Amygdala (tissue), 56 donors: Measurements from ENCODE around the gene SH3GL3.

ENCODE experiments used
- DNase-seq, 56 donors: peaks; one replicate each; lab custom pipeline; 2025; lab: John Stamatoyannopoulos, UW

Gene SH3GL3

GRCh38 chr15:83657549-83657948, 210.4 kb downstream of the SH3GL3 start:
- DNase-seq: no peak

DNA sequence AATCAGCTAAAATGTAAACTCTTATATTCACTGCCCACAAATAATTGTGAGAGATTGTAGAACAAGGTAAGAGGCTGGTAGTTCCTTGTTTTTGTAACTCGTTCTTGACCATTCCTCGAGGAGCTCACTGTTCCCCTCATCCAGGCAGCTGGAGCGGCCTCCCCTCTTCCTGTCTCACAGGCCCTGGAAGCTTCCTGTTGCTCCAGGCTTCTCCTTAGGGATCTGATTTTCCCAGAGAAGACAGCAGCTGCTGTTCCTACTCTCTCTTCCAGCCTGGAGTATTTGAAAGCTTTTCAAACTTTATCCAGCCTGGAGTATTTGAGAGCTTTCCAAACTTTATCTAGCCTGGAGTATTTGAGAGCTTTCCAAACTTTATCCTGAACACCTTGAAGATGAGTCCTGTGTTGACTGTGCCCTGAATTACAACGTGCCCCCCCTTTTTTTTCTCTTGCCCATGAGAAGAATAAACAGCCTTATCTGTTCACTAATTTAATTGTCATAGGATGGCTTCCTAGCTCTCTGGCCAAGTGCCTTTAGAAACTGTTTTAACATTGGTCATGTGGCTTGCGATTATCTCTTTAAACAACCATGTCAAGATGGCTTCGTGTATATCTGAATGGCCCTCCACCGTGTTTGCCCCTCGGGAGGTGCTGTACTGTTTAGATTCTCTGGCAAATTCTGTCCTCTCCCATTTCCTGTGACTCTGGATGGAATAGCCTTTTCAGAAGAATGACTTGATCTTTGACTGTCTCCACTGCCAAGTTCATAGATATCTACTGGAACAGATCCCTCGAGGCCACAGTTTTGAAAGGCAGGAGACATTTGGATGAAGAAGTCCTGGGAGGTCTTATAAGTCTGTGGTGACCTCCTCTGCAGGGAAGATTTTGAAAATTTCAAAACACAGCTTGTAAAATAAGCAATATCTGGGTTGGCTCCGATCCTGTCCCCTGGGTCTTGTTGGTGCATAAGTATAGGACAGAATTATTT, 211.6 kb downstream of the SH3GL3 start:
- no peak for DNase-seq

DNA sequence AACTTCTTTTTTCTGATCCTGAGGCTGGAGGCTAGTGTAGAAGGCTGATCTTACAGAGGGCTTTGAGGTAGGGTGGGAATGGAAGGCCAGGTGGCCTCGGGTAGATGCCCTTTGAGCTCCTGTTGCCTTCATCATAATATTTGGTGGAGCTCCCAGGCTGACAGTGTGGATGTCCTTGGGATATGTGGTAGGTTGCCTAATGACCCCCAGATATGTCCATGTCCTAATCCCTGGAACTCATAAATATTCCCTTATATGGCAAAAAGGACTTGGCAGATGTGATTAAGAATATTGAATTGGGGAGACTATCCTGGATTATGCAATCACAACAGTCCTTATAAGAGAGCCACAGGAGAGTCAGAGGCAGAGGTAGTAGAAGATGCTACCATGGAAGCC, 212.3 kb downstream of the SH3GL3 start:
- no peak for DNase-seq

DNA sequence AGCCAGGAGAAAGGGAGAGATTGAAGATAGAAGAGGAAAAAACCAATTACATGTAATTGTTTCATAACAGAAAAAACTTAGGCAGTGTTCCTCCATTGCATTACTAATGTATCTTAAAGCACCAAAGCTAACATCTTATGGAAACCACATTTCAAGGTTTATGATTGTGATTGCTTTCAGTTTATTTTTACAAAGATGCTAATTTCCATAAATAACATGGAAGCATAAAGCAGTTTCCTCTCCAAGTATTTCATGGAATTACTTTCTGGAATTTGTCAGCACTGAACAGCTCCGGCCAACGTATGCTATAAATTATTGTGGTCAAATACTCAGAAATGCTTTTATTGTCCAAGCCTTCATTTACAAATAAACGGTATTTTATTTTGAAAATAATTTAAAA, 218.3 kb downstream of the SH3GL3 start:
- no peak for DNase-seq
